GM12873 (cell line): ENCODE measurements around the gene MMS19.

ENCODE experiments used
- TF ChIP-seq, protein P1 (sequence below): IDR thresholded peaks from 2 replicates; pipeline ENCODE4 v1.5.1; 2012; ENCODE audit warnings: low read depth, mild to moderate bottlenecking, moderate library complexity, low read length, control low read depth; ENCODE audit not compliant: insufficient read depth; ENCODE audit errors: missing control alignments

The MMS19 gene, protein sequence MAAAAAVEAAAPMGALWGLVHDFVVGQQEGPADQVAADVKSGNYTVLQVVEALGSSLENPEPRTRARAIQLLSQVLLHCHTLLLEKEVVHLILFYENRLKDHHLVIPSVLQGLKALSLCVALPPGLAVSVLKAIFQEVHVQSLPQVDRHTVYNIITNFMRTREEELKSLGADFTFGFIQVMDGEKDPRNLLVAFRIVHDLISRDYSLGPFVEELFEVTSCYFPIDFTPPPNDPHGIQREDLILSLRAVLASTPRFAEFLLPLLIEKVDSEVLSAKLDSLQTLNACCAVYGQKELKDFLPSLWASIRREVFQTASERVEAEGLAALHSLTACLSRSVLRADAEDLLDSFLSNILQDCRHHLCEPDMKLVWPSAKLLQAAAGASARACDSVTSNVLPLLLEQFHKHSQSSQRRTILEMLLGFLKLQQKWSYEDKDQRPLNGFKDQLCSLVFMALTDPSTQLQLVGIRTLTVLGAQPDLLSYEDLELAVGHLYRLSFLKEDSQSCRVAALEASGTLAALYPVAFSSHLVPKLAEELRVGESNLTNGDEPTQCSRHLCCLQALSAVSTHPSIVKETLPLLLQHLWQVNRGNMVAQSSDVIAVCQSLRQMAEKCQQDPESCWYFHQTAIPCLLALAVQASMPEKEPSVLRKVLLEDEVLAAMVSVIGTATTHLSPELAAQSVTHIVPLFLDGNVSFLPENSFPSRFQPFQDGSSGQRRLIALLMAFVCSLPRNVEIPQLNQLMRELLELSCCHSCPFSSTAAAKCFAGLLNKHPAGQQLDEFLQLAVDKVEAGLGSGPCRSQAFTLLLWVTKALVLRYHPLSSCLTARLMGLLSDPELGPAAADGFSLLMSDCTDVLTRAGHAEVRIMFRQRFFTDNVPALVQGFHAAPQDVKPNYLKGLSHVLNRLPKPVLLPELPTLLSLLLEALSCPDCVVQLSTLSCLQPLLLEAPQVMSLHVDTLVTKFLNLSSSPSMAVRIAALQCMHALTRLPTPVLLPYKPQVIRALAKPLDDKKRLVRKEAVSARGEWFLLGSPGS

DNA sequence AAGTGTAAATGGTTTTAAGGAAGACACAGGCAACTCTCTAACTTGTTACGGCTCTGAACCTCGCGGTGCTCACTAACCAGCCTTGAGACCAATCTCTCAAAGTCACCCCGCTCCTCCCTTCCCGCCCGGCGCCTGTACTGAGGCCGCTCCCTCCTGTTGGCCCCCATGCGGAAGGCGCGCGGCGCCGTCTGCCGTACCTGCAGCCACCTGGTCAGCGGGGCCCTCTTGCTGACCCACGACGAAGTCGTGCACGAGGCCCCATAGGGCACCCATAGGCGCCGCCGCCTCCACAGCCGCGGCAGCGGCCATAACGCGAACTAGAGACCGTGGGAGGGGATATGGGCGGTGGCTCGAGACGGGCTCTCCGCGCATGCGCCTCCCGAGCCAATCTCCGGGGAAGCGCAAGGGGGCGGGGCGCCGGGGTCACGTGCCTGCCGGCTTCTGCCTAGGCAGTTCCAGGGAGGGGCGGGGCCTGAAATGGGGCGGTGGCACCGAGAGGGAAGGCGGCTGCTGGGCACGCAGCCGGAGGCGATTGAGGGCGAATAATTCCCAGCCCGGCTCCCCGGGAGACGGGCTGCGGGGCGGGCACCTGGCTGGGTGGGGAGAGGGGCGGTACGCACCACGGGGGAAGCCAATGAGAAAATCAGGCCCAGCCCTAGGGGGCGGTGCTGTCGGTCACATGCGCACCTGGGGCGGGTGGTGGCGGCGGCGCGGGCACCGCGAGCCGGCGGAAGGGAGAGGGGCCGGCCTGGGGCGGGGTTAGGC lies at the start of gene MMS19:
TSS of gene MMS19 (minus strand) at position 347 of the 765 bp plus-strand sequence. CDS start at position 309, 38 bp downstream.
- TF ChIP-seq, protein P1, sequence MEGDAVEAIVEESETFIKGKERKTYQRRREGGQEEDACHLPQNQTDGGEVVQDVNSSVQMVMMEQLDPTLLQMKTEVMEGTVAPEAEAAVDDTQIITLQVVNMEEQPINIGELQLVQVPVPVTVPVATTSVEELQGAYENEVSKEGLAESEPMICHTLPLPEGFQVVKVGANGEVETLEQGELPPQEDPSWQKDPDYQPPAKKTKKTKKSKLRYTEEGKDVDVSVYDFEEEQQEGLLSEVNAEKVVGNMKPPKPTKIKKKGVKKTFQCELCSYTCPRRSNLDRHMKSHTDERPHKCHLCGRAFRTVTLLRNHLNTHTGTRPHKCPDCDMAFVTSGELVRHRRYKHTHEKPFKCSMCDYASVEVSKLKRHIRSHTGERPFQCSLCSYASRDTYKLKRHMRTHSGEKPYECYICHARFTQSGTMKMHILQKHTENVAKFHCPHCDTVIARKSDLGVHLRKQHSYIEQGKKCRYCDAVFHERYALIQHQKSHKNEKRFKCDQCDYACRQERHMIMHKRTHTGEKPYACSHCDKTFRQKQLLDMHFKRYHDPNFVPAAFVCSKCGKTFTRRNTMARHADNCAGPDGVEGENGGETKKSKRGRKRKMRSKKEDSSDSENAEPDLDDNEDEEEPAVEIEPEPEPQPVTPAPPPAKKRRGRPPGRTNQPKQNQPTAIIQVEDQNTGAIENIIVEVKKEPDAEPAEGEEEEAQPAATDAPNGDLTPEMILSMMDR = no peak

DNA sequence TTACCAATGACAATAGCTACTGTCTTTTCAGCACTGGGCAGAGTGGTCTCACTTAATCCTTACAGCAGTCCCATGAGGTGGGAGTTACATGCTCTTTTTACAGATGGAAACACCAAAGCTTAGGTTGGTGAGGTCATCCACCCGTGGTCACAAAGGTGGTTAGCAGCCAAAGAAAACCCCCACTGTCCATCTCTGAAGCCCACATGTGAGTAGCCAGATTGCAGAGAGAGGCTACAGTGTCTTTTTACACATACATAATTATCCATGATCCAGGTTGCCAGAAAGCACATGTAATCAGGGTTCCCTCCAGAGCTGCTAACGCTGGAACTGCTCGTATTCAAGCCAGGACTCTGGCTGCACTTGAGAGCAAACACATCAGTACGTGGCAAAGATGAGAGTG lies 49.7 kb upstream of the MMS19 start:
- TF ChIP-seq, protein P1 = no peak

DNA sequence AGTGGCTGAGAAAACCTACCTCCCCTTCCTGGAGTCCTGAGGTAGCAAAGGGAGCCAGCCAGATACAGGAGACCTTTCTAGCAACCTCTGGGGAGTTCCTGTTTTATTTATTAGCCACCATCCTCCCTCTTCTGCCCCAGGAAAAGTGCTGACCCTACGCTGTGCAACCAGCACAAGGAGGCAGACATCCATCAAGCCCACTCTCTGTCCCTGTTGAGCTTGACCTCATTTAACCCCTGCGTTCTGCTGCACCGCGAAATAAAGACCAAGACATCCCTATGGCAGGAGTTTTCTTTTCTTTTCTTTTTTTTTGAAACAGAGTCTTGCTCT lies 49.0 kb upstream of the MMS19 start:
- TF ChIP-seq, protein P1 = no peak

DNA sequence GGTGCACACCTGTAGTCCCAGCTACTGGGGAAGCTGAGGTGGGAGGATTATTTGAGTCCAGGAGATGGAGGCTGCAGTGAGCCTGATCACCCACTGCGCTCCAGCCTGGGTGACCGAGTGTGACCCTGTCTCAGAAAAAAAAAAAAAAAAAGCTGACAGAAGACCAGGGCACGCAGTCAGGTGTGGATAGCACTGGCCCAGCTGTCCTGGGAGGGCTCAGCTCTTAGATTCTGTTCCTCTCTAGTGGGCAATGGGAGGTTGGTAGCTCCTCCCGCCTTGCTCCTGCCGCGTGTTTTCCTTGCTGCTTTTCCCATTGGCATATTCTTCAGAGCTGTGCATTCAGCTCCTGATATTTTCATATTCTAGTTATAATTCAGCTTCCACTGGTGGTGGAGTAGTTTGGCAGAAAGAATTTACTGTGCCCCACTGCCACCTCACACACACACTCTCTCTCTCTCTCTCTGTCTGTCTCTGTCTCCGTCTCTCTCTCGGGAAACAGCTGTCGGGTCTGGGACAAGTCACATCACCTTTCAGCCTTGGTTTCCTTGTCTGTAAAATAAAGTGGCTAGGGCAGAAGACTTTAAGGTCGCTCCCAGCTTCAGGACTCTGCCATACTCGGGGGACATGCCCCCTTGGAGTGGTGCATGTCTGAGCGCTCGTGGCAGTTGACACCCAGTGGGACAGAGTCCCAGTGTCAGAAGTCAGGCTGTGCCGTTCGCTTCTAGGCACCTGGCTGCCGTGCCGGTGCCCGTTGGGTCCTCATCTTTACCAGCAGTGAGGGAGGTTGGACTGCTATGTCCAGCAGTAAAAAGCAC lies 48.4 kb upstream of the MMS19 start:
- TF ChIP-seq, protein P1 = no peak

DNA sequence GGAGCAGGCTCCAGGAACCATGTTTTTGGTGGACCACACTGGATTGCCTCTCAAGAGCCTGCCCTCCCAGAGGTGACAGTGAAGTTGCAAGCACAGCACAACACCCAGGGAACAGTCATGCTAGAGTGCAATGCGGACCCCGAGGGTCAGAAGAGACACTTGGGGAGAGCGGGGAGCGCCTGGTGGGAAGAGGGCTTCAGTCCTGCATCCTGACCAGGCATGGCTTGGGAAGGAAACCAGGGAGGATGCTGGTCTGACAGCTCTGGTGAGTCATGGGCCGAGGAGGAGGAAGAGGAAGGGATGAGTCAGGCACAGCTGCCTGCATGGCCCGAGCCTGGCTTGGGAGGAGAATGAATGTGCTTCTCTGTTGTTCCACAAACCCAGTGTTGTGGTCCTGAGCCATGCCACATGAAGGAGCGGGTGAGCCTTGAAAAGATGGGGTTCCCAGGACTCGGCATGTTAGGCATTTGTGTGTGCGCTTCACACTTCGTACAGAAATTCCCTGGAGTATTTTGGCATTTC lies 44.9 kb upstream of the MMS19 start:
- TF ChIP-seq, protein P1 = no peak

DNA sequence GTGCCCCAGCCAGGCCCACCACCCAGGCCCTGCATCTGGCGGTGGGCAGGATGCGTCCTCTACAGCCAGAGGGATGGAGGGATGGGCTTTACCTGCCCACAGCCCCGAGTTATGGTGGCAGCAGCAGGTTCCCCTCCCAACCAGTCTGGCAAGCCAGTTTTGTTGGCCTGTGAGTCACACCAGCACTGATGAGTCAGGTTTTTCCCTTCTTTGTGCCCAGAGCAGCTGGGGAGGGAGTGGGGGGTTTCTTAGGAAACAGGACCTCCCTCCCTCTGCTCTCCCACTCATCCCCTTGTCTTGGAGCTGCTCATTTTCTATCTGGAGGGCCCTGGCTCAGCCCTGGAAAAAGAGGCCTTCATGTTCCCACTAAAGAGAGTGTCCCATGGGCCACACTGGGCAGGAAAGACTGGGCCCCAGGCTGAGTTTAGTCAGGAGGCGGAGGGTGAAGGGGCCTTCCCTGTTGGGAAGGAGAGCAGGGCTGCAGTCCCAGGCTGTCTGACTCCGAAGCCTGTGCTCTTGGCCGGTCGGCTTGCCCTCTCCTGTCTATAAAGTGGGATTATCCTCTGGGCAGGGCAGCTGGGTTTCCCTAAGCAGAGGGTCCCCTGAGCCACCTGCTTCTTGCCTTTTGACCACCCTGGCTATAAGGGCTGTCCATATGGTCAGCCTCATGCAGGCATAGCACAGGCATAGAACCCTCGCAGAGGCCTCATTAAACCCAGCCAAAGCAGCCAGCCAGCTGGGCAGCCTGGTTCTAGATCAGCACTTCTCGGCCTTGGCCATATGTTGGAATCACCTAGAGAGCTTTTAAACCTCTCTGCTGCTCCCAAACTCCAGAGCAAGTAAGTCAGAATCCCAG lies 44.2 kb upstream of the MMS19 start:
- TF ChIP-seq, protein P1 = no peak
